ENCODE data around the gene OPN1MW2. TPM values are rescaled to one million over a fixed set of nuclear protein-coding genes. Genes with fewer than 3 reads are reported as not detected.
"Not testable (repeated sequence)": the region's sequence is repeated elsewhere in the genome, so short reads cannot be mapped to it uniquely, and the experiment has no call there.

Gene OPN1MW2
- total RNA-seq, 1 donor from 2014 or later = not detected

DNA sequence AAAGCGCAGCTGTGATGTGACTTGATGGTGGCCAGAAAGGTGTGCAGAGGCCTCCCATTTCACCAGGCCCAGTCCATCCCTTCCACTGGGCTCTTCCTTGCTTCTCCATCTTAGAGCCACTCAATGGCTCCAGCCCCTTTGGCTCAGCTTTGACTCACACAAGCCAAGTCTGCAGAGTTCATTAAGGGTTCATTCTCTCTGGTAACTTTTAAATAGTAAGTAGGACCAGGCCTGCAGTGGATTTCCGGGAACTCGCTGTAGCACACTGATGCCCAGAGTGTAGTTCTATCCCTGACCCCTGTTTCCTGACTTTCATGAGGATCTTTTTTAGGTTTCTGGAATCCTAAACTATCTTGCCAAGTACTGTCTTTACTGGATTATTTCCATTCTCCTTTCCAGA lies 11.9 kb downstream of the OPN1MW2 start:
- not testable (repeated sequence) for H3K36me3 Mint-ChIP-seq (ENCODE audit: low read depth); DNase-seq (ENCODE audit: low spot score); H3K27ac Mint-ChIP-seq (ENCODE audit: unreplicated experiment); H3K4me1 Mint-ChIP-seq (ENCODE audit: low read depth); H3K9me3 Mint-ChIP-seq (ENCODE audit: low read depth); H3K27me3 Mint-ChIP-seq (ENCODE audit: low read depth); H3K4me3 Mint-ChIP-seq (ENCODE audit: unreplicated experiment)

- H3K9me3 Mint-ChIP-seq (ENCODE audit: low read depth); H3K27ac Mint-ChIP-seq (ENCODE audit: unreplicated experiment); H3K27me3 Mint-ChIP-seq (ENCODE audit: low read depth); H3K4me3 Mint-ChIP-seq (ENCODE audit: unreplicated experiment); H3K36me3 Mint-ChIP-seq (ENCODE audit: low read depth); DNase-seq (ENCODE audit: low spot score); H3K4me1 Mint-ChIP-seq (ENCODE audit: low read depth): not testable (repeated sequence)
Observed at GRCh38 chrX:154233620-154234019, 14.1 kb downstream of the OPN1MW2 start.

DNA sequence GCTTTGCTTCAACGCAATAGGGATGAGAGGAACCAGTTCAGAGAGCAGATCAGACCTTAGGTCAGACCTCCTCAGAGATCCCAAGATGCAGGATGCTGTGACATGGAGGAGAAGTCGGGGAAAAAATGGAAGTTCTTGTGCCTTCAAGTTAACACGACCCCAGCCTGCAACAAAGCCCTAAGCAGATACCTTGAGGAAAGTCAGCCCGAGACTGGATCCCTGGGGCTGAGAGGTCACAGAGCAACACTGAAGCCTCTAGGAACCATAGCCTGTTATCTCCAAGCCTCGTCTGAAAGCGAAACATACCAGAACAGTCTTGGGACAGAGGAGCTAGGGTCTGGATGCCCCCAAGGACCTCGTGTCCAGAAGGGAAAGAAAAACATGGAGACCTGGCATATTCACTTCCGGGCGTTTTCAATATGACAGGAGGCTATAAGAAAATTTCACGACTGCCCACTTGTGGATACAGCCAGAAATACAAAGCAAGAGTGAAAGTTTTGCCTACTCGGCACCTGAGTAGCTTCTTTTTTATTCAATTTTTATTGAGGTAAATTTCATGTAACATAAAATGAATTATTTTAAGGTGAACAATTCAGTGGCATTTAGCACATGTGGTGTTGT lies 19.5 kb downstream of the OPN1MW2 start:
- not testable (repeated sequence) for H3K4me3 Mint-ChIP-seq (ENCODE audit: unreplicated experiment); H3K9me3 Mint-ChIP-seq (ENCODE audit: low read depth); H3K36me3 Mint-ChIP-seq (ENCODE audit: low read depth); H3K27ac Mint-ChIP-seq (ENCODE audit: unreplicated experiment); H3K27me3 Mint-ChIP-seq (ENCODE audit: low read depth); H3K4me1 Mint-ChIP-seq (ENCODE audit: low read depth)
- peak; percentile 38 for DNase-seq (ENCODE audit: low spot score)

DNA sequence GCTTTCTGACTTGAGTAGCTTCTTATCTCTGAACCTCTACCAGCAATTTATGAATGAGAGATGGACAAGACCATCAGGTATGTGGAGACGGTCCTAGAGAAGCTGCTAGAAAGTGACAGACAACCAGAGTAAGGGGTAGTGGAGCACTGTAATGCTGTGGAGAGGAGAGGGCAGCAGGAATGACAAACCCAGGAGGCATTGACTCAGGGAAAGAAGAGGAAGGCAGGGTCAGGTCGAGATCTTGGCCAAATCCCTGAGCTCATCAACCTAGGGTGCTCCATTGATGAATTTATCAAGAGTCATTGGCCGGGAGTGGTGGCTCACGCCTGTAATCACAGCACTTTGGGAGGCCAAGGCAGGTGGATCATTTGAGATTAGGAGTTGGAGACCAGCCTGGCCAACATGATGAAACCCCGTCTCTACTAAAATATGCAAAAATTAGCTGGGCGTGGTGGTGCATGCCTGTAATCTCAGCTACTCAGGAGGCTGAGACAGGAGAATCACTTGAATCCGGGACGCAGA lies 20.5 kb downstream of the OPN1MW2 start:
- H3K4me1 Mint-ChIP-seq (ENCODE audit: low read depth); H3K36me3 Mint-ChIP-seq (ENCODE audit: low read depth); H3K27ac Mint-ChIP-seq (ENCODE audit: unreplicated experiment); H3K9me3 Mint-ChIP-seq (ENCODE audit: low read depth); H3K4me3 Mint-ChIP-seq (ENCODE audit: unreplicated experiment); H3K27me3 Mint-ChIP-seq (ENCODE audit: low read depth): not testable (repeated sequence)
- peak; percentile 41 for DNase-seq (ENCODE audit: low spot score)

GRCh38 chrX:154247377-154248045 lies 28.0 kb downstream of the OPN1MW2 start:
- H3K4me3 Mint-ChIP-seq (ENCODE audit: unreplicated experiment); H3K4me1 Mint-ChIP-seq (ENCODE audit: low read depth); H3K9me3 Mint-ChIP-seq (ENCODE audit: low read depth); DNase-seq (ENCODE audit: low spot score); H3K27ac Mint-ChIP-seq (ENCODE audit: unreplicated experiment); H3K36me3 Mint-ChIP-seq (ENCODE audit: low read depth); H3K27me3 Mint-ChIP-seq (ENCODE audit: low read depth): not testable (repeated sequence)

GRCh38 chrX:154248076-154248475 lies 28.5 kb downstream of the OPN1MW2 start:
- not testable (repeated sequence) for H3K27me3 Mint-ChIP-seq (ENCODE audit: low read depth); H3K27ac Mint-ChIP-seq (ENCODE audit: unreplicated experiment); H3K4me3 Mint-ChIP-seq (ENCODE audit: unreplicated experiment); H3K4me1 Mint-ChIP-seq (ENCODE audit: low read depth); DNase-seq (ENCODE audit: low spot score); H3K36me3 Mint-ChIP-seq (ENCODE audit: low read depth); H3K9me3 Mint-ChIP-seq (ENCODE audit: low read depth)

DNA sequence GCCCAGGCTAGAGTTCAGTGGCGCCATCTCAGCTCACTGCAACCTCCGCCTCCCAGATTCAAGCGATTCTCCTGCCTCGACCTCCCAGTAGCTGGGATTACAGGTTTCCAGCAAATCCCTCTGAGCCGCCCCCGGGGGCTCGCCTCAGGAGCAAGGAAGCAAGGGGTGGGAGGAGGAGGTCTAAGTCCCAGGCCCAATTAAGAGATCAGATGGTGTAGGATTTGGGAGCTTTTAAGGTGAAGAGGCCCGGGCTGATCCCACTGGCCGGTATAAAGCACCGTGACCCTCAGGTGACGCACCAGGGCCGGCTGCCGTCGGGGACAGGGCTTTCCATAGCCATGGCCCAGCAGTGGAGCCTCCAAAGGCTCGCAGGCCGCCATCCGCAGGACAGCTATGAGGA lies 37.7 kb downstream of the OPN1MW2 start, which contains the start of gene OPN1MW3:
Gene OPN1MW3 (plus strand): TSS at position 301 of the 400 bp plus-strand sequence. CDS start 38 bp downstream, at position 339.
- not testable (repeated sequence) for H3K27me3 Mint-ChIP-seq (ENCODE audit: low read depth); H3K9me3 Mint-ChIP-seq (ENCODE audit: low read depth)

DNA sequence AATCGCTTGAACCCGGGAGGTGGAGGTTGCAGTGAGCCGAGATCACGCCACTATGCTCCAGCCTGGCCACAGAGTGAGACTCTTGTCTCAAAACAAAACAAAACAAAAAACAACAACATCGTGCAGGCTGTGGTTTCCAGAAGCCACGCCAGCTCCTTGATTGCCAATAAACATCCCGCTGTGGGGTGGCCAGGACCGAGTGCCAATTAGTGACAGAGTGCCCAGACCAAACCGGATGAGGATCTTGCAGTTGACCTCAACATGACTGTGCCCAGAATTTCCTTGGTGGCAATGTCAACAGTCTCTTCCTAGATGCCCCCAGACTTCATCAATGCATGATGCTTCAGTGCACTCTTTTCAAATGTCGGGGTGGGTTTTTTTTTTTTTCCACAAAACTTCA lies 39.2 kb downstream of the OPN1MW2 start:
- H3K27me3 Mint-ChIP-seq (ENCODE audit: low read depth); H3K4me1 Mint-ChIP-seq (ENCODE audit: low read depth); H3K27ac Mint-ChIP-seq (ENCODE audit: unreplicated experiment); H3K36me3 Mint-ChIP-seq (ENCODE audit: low read depth); H3K9me3 Mint-ChIP-seq (ENCODE audit: low read depth); DNase-seq (ENCODE audit: low spot score); H3K4me3 Mint-ChIP-seq (ENCODE audit: unreplicated experiment): not testable (repeated sequence)

More for the DNA sequence above, 37.7 kb downstream of the OPN1MW2 start, which contains the start of gene OPN1MW3:
- not testable (repeated sequence) for H3K4me3 Mint-ChIP-seq (ENCODE audit: unreplicated experiment); H3K4me1 Mint-ChIP-seq (ENCODE audit: low read depth); H3K27ac Mint-ChIP-seq (ENCODE audit: unreplicated experiment); DNase-seq (ENCODE audit: low spot score); H3K36me3 Mint-ChIP-seq (ENCODE audit: low read depth)

DNA sequence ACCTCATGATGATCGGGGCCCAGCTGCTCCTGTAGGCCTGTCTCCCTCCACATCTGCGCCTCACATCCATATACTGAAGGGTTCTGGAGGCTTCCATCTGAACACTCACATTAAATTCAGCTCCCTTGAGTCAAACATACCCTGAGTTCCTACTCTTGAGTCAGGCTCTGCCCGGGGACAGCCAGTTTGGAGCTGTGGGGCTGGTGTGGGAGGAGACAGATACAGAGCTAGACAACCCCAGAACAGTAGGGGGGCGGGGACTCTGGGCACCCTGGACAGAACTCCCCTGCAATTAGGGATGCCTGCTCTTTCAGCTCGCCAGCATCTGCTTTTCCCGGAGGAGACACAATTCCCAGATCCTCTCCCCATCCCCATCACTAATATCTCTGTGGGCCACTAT lies 43.5 kb downstream of the OPN1MW2 start:
- not testable (repeated sequence) for H3K4me1 Mint-ChIP-seq (ENCODE audit: low read depth); H3K9me3 Mint-ChIP-seq (ENCODE audit: low read depth); H3K36me3 Mint-ChIP-seq (ENCODE audit: low read depth); H3K27me3 Mint-ChIP-seq (ENCODE audit: low read depth); H3K4me3 Mint-ChIP-seq (ENCODE audit: unreplicated experiment); DNase-seq (ENCODE audit: low spot score); H3K27ac Mint-ChIP-seq (ENCODE audit: unreplicated experiment)

GRCh38 chrX:154269245-154269644 lies 49.7 kb downstream of the OPN1MW2 start:
- not testable (repeated sequence) for H3K36me3 Mint-ChIP-seq (ENCODE audit: low read depth); H3K27me3 Mint-ChIP-seq (ENCODE audit: low read depth); H3K4me3 Mint-ChIP-seq (ENCODE audit: unreplicated experiment); H3K27ac Mint-ChIP-seq (ENCODE audit: unreplicated experiment); H3K9me3 Mint-ChIP-seq (ENCODE audit: low read depth); H3K4me1 Mint-ChIP-seq (ENCODE audit: low read depth); DNase-seq (ENCODE audit: low spot score)

Other genes starting within 250 kb of the OPN1MW2 start
- 60.1 to 89.9 TPM (median 67.2 TPM) in 3 replicates for gene HCFC1, start 247.9 kb upstream of the OPN1MW2 start, total RNA-seq
- 12.3 to 20.3 TPM (median 18.3 TPM) in 3 replicates for gene TMEM187, start 247.0 kb upstream of the OPN1MW2 start, total RNA-seq
- 88.0 to 113 TPM (median 104 TPM) in 3 replicates for gene IRAK1, start 199.9 kb upstream of the OPN1MW2 start, total RNA-seq
- gene MECP2, start 122.0 kb upstream of the OPN1MW2 start, total RNA-seq = 32.3 to 35.5 TPM (median 34.2 TPM) in 3 replicates
- gene OPN1LW, start 75.5 kb upstream of the OPN1MW2 start, total RNA-seq = not detected in 3 replicates
- gene OPN1MW, start 37.2 kb upstream of the OPN1MW2 start, total RNA-seq = not detected in 3 replicates
- not detected in 3 replicates for gene OPN1MW3, start 37.8 kb downstream of the OPN1MW2 start, total RNA-seq
- gene TEX28, start 75.4 kb downstream of the OPN1MW2 start, total RNA-seq = not detected in 3 replicates
- gene TKTL1, start 76.0 kb downstream of the OPN1MW2 start, total RNA-seq = not detected in 3 replicates
- 1,923 to 4,327 TPM (median 4,325 TPM) in 3 replicates for gene FLNA, start 154.9 kb downstream of the OPN1MW2 start, total RNA-seq
- gene EMD, start 159.5 kb downstream of the OPN1MW2 start, total RNA-seq = 66.3 to 81.7 TPM (median 81.1 TPM) in 3 replicates
- 1,847 to 2,160 TPM (median 2,120 TPM) in 3 replicates for gene RPL10, start 178.6 kb downstream of the OPN1MW2 start, total RNA-seq
- 39.4 to 44.5 TPM (median 40.8 TPM) in 3 replicates for gene DNASE1L1, start 189.5 kb downstream of the OPN1MW2 start, total RNA-seq
- 33.4 to 39.1 TPM (median 38.7 TPM) in 3 replicates for gene TAFAZZIN, start 191.8 kb downstream of the OPN1MW2 start, total RNA-seq
- gene ATP6AP1, start 208.9 kb downstream of the OPN1MW2 start, total RNA-seq = 132 to 139 TPM (median 136 TPM) in 3 replicates
- 147 to 159 TPM (median 152 TPM) in 3 replicates for gene GDI1, start 217.4 kb downstream of the OPN1MW2 start, total RNA-seq
- 98.3 to 108 TPM (median 106 TPM) in 3 replicates for gene FAM50A, start 224.4 kb downstream of the OPN1MW2 start, total RNA-seq
- 187 to 212 TPM (median 205 TPM) in 3 replicates for gene PLXNA3, start 238.5 kb downstream of the OPN1MW2 start, total RNA-seq

Data from chondrocyte (in vitro differentiated cells).